H9 (cell line): ENCODE results near the gene NEK8. TPM values are rescaled to one million over a fixed set of nuclear protein-coding genes. Genes with fewer than 3 reads are reported as not detected.

Experiments used
- DNase-seq: peaks from one replicate; pipeline ENCODE4 v3.0.0-alpha.2; 2017
- H2AFZ ChIP-seq: one replicate; pipeline ENCODE4 v1.6.1; 2013; ENCODE audit warnings: mild to moderate bottlenecking, low read length, control low read depth, moderate library complexity
- H2AK5ac ChIP-seq: 2 replicates; pipeline ENCODE4 v1.6.1; 2013; ENCODE audit warnings: low read length, control low read depth, mixed read lengths; ENCODE audit not compliant: insufficient read length
- H2BK120ac ChIP-seq: one replicate; pipeline ENCODE4 v1.6.1; 2013; ENCODE audit warnings: low read depth, mild to moderate bottlenecking, low read length, control low read depth, inconsistent platforms; ENCODE audit not compliant: poor library complexity, severe bottlenecking
- H2BK12ac ChIP-seq: 2 replicates; pipeline ENCODE4 v1.6.1; 2013; ENCODE audit warnings: low read length, control low read depth, mixed read lengths, low read depth; ENCODE audit not compliant: insufficient read length
- H2BK15ac ChIP-seq: 2 replicates; pipeline ENCODE4 v1.6.1; 2013; ENCODE audit warnings: low read depth, low read length, control low read depth
- H2BK20ac ChIP-seq: one replicate; pipeline ENCODE4 v1.6.1; 2013; ENCODE audit warnings: low read depth, mild to moderate bottlenecking, low read length, control low read depth, inconsistent platforms; ENCODE audit not compliant: poor library complexity, severe bottlenecking
- H2BK5ac ChIP-seq: 2 replicates; pipeline ENCODE4 v1.6.1; 2013; ENCODE audit warnings: low read length, control low read depth, mixed read lengths; ENCODE audit not compliant: insufficient read length
- H3K14ac ChIP-seq: 2 replicates; pipeline ENCODE4 v1.6.1; 2013; ENCODE audit warnings: low read length, control low read depth; ENCODE audit not compliant: insufficient read depth
- H3K18ac ChIP-seq: 2 replicates; pipeline ENCODE4 v1.6.1; 2013; ENCODE audit warnings: low read depth, mild to moderate bottlenecking, mixed read lengths, low read length, control low read depth; ENCODE audit not compliant: insufficient read length
- H3K23ac ChIP-seq: 2 replicates; pipeline ENCODE4 v1.6.1; 2013; ENCODE audit warnings: low read length, control low read depth, mixed read lengths, low read depth; ENCODE audit not compliant: insufficient read length
- H3K23me2 ChIP-seq: 2 replicates; pipeline ENCODE4 v1.6.1; 2013; ENCODE audit warnings: low read depth, mild to moderate bottlenecking, mixed read lengths, low read length, control low read depth; ENCODE audit not compliant: insufficient read length, poor library complexity, severe bottlenecking
- H3K27ac ChIP-seq: 2 replicates; pipeline ENCODE4 v1.5.1; 2013; ENCODE audit warnings: low read length, control low read depth, mixed read lengths, low read depth; ENCODE audit not compliant: insufficient read length
- H3K27me3 ChIP-seq: 2 replicates; pipeline ENCODE4 v1.6.1; 2013; ENCODE audit warnings: low read length, control low read depth, inconsistent platforms; ENCODE audit not compliant: insufficient read depth
- H3K4ac ChIP-seq: 2 replicates; pipeline ENCODE4 v1.6.1; 2013; ENCODE audit warnings: low read depth, mild to moderate bottlenecking, control low read depth, inconsistent platforms, low read length, moderate library complexity
- H3K4me1 ChIP-seq: 2 replicates; pipeline ENCODE4 v1.6.1; 2013; ENCODE audit warnings: low read length, control low read depth, inconsistent platforms; ENCODE audit not compliant: insufficient read depth
- H3K4me2 ChIP-seq: 2 replicates; pipeline ENCODE4 v1.6.1; 2013; ENCODE audit warnings: low read length, control low read depth, mixed read lengths; ENCODE audit not compliant: insufficient read length, insufficient read depth
- H3K56ac ChIP-seq: 2 replicates; pipeline ENCODE4 v1.6.1; 2013; ENCODE audit warnings: low read depth, mild to moderate bottlenecking, mixed read lengths, low read length, control low read depth; ENCODE audit not compliant: insufficient read length
- H3K79me1 ChIP-seq: 2 replicates; pipeline ENCODE4 v1.6.1; 2013; ENCODE audit warnings: low read depth, mild to moderate bottlenecking, moderate library complexity, low read length, control low read depth, inconsistent platforms; ENCODE audit not compliant: insufficient read depth, poor library complexity, severe bottlenecking
- H3K79me2 ChIP-seq: 2 replicates; pipeline ENCODE4 v1.6.1; 2013; ENCODE audit warnings: low read length, control low read depth, inconsistent platforms; ENCODE audit not compliant: insufficient read depth
- H3K9ac ChIP-seq: 2 replicates; pipeline ENCODE4 v1.6.1; 2013; ENCODE audit warnings: low read length, control low read depth, mixed read lengths; ENCODE audit not compliant: insufficient read length; ENCODE audit errors: extremely low read depth
- H3K9me3 ChIP-seq: one replicate; pipeline ENCODE4 v1.6.1; 2013; ENCODE audit warnings: low read depth, low read length, inconsistent platforms; ENCODE audit not compliant: control insufficient read depth
- H3T11ph ChIP-seq: one replicate; pipeline ENCODE4 v1.6.1; 2013; ENCODE audit warnings: mild to moderate bottlenecking, low read length, control low read depth, inconsistent platforms
- H4K20me1 ChIP-seq: one replicate; pipeline ENCODE4 v1.6.1; 2013; ENCODE audit not compliant: control insufficient read depth, insufficient read length, insufficient read depth
- H4K5ac ChIP-seq: 2 replicates; pipeline ENCODE4 v1.6.1; 2013; ENCODE audit warnings: low read depth, mild to moderate bottlenecking, mixed read lengths, low read length, control low read depth; ENCODE audit not compliant: insufficient read length
- H4K8ac ChIP-seq: replicated peaks from 2 replicates; pipeline ENCODE4 v1.6.1; 2013; ENCODE audit warnings: low read length, control low read depth, mixed read lengths, low read depth; ENCODE audit not compliant: insufficient read length
- H4K91ac ChIP-seq: 2 replicates; pipeline ENCODE4 v1.6.1; 2013; ENCODE audit warnings: low read depth, mild to moderate bottlenecking, moderate library complexity, mixed read lengths, low read length, control low read depth; ENCODE audit not compliant: insufficient read length
- H3K27ac Mint-ChIP-seq, 3 experiments: 2 replicates in 2 of 3; 3 replicates in 1 of 3; pipeline ENCODE4 v1.8.0; 2020 to 2021; ENCODE audit warnings: mixed read lengths in 3 of 3, mild to moderate bottlenecking in 1 of 3, moderate library complexity in 1 of 3
- H3K27me3 Mint-ChIP-seq: 2 replicates; pipeline ENCODE4 v1.8.0; 2021; ENCODE audit warnings: low read depth, mild to moderate bottlenecking, moderate library complexity, mixed read lengths
- H3K36me3 Mint-ChIP-seq, 3 experiments: 2 replicates in 2 of 3; 3 replicates in 1 of 3; pipeline ENCODE4 v1.8.0; 2020 to 2021; ENCODE audit warnings: low read depth in 3 of 3, mixed read lengths in 3 of 3; ENCODE audit not compliant: insufficient read depth in 1 of 3
- H3K4me1 Mint-ChIP-seq, 2 experiments: 2 replicates each; pipeline ENCODE4 v1.8.0; 2020; ENCODE audit warnings: mixed read lengths in 2 of 2
- H3K4me3 Mint-ChIP-seq, 2 experiments: 2 replicates in 1 of 2; 3 replicates in 1 of 2; pipeline ENCODE4 v1.8.0; 2020 to 2021; ENCODE audit warnings: mild to moderate bottlenecking in 2 of 2, mixed read lengths in 2 of 2, moderate library complexity in 1 of 2
- H3K9me3 Mint-ChIP-seq, 2 experiments: 2 replicates in 1 of 2; 3 replicates in 1 of 2; pipeline ENCODE4 v1.8.0; 2020; ENCODE audit warnings: mild to moderate bottlenecking in 2 of 2, mixed read lengths in 2 of 2, moderate library complexity in 1 of 2
- WGBS: extraction: QIAGEN DNeasy Blood & Tissue Kit; methylation state at CpG from one replicate; pipeline ENCODE4 v1.1.7; 2013; ENCODE audit warnings: missing lambda C conversion rate, low lambda C conversion rate, mixed read lengths; ENCODE audit not compliant: insufficient read length; ENCODE audit errors: extremely low coverage; 5-methylcytosine and 5-hydroxymethylcytosine counted together
- total RNA-seq: library from RNA; stranded (reverse); gene quantifications from 2 replicates; pipeline ENCODE4 v1.2.1, GENCODE V29; 2021
- TF ChIP-seq, protein P1 (sequence below): fragments of 200-600 bp; sonication (generic); conservative IDR thresholded peaks from 3 replicates; pipeline ENCODE4 v1.8.0; 2021; ENCODE audit warnings: antibody characterized with exemption, mild to moderate bottlenecking

NEK8 gene
- total RNA-seq, 1 experiment from 2014 or later = 18.8 TPM

DNA sequence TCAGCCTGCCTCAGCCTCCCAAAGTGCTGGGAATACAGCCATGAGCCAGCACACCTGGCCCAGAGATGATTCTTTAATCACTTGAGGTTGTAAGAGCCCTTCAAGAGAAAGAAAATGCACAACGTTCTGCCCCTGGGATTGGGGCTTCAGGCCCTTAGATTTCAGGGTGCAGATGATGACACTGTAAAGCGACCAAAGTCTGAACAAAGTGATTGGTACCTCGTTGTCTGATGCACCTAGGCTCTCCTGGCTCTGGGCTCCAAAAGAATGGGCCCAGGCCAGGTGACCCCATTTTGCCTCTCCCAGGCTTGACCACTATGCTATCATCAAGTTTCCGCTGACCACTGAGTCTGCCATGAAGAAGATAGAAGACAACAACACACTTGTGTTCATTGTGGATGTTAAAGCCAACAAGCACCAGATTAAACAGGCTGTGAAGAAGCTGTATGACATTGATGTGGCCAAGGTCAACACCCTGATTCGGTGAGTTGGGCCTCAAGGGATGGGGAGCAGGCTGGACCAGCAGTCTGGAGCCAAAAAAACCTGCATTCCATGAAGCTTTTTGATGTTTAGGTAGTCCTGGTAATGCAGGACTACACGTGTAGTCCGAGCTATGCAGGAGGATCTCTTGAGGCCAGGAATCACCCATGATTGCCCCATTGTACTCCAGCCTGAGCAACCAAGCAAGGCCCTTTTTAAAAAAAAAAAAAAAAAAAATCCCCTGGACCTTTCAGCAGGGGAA, 6.0 kb upstream of the NEK8 start:
- Histone ChIP-seq H3K4ac (no peak overlapping the region), H3K23me2 (peaks cover 39% of the 10 kb centered on the region), H3K56ac (no peak overlapping the region), H2BK20ac (no peak overlapping the region), H4K8ac (no peak overlapping the region), H3K4me2 (peak overlapping the region; percentile 90), H3K4me1 (0 out of 2 replicates have a peak, but pooled peaks cover 7% of the 10 kb centered on the region), H3K27me3 (no peaks in the 10 kb centered on the region), H2BK15ac (no peak overlapping the region), H3K18ac (no peak overlapping the region), H2AFZ (no peak overlapping the region), H4K20me1 (no peaks in the 10 kb centered on the region), H3K9me3 (no peaks in the 10 kb centered on the region), H3K27ac (no peak overlapping the region), H3T11ph (no peak overlapping the region), H4K5ac (no peak overlapping the region), H3K79me2 (peaks cover 14% of the 10 kb centered on the region; the same call in 1 of the 2 replicates), H4K91ac (no peak overlapping the region), H3K79me1 (peaks cover 3% of the 10 kb centered on the region), H2BK12ac (no peak overlapping the region), H3K23ac (no peak overlapping the region), H2AK5ac (no peak overlapping the region), H2BK120ac (no peak overlapping the region), H3K9ac (peak overlapping the region; percentile 28), H2BK5ac (no peak overlapping the region), H3K14ac (no peak overlapping the region)
- Mint-ChIP-seq H3K27ac (peak overlapping the region in 2 of 3 experiments; percentile 68 to 95; a peak in 3 of 7 replicates), H3K27me3 (no peaks in the 10 kb centered on the region; the same call in 1 of the 2 replicates), H3K9me3 (no peaks in the 10 kb centered on the region; a peak in 2 of 5 replicates), H3K4me3 (peak overlapping the region; percentile 99), H3K36me3 (peaks cover 45 to 56% (median 49%) of the 10 kb centered on the region in 3 experiments), H3K4me1 (peaks cover 41 to 62% of the 10 kb centered on the region in 2 experiments)
- DNase-seq = no peak
- WGBS = no CpG with 5 or more reads among the region's 7 CpGs
- TF ChIP-seq, protein P1, sequence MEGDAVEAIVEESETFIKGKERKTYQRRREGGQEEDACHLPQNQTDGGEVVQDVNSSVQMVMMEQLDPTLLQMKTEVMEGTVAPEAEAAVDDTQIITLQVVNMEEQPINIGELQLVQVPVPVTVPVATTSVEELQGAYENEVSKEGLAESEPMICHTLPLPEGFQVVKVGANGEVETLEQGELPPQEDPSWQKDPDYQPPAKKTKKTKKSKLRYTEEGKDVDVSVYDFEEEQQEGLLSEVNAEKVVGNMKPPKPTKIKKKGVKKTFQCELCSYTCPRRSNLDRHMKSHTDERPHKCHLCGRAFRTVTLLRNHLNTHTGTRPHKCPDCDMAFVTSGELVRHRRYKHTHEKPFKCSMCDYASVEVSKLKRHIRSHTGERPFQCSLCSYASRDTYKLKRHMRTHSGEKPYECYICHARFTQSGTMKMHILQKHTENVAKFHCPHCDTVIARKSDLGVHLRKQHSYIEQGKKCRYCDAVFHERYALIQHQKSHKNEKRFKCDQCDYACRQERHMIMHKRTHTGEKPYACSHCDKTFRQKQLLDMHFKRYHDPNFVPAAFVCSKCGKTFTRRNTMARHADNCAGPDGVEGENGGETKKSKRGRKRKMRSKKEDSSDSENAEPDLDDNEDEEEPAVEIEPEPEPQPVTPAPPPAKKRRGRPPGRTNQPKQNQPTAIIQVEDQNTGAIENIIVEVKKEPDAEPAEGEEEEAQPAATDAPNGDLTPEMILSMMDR = no peak
